ENCODE results near the gene SAMHD1.

SAMHD1 gene

GRCh38 chr20:36891211-36891610 is 60.3 kb downstream of the SAMHD1 start:
- H3K27ac Mint-ChIP-seq, result no peak overlapping the region
- H3K27me3 Mint-ChIP-seq (ENCODE audit: low read depth, poor library complexity), result peaks cover 10% of the 10 kb centered on the region
- H3K4me3 Mint-ChIP-seq, result no peak overlapping the region
- no peak for TF ChIP-seq CTCF (IDR thresholded peaks at IDR 0.05)
- no peaks in the 10 kb centered on the region for H3K9me3 Mint-ChIP-seq
- no peaks in the 10 kb centered on the region for H3K36me3 Mint-ChIP-seq (ENCODE audit: low read depth)
- DNase-seq, result no peak
- H3K4me1 Mint-ChIP-seq, result peaks cover 22% of the 10 kb centered on the region

GRCh38 chr20:36890586-36890985 is 60.9 kb downstream of the SAMHD1 start:
- TF ChIP-seq CTCF (IDR thresholded peaks at IDR 0.05), result no peak
- Mint-ChIP-seq H3K27ac (no peak overlapping the region), H3K4me1 (peaks cover 23% of the 10 kb centered on the region), H3K4me3 (no peak overlapping the region), H3K9me3 (no peaks in the 10 kb centered on the region), H3K27me3 (ENCODE audit: low read depth, poor library complexity) (peaks cover 10% of the 10 kb centered on the region), H3K36me3 (ENCODE audit: low read depth) (no peaks in the 10 kb centered on the region)
- DNase-seq, result no peak

GRCh38 chr20:36888880-36889516 is 62.5 kb downstream of the SAMHD1 start:
- H3K27me3 Mint-ChIP-seq (ENCODE audit: low read depth, poor library complexity), result peaks cover 10% of the 10 kb centered on the region

GRCh38 chr20:36887752-36888090 is 63.8 kb downstream of the SAMHD1 start:
- TF ChIP-seq CTCF (IDR thresholded peaks at IDR 0.05), result no peak
- Mint-ChIP-seq H3K27me3 (ENCODE audit: low read depth, poor library complexity) (peaks cover 16% of the 10 kb centered on the region), H3K4me1 (peaks cover 28% of the 10 kb centered on the region), H3K4me3 (peak overlapping the region; percentile 68), H3K36me3 (ENCODE audit: low read depth) (no peaks in the 10 kb centered on the region), H3K9me3 (no peaks in the 10 kb centered on the region), H3K27ac (peak overlapping the region; percentile 76)
- no peak for DNase-seq

More at GRCh38 chr20:36888880-36889516, 62.5 kb downstream of the SAMHD1 start:
- Mint-ChIP-seq H3K9me3 (no peaks in the 10 kb centered on the region), H3K27ac (no peak overlapping the region), H3K4me1 (peaks cover 28% of the 10 kb centered on the region), H3K36me3 (ENCODE audit: low read depth) (no peaks in the 10 kb centered on the region), H3K4me3 (no peak overlapping the region)
- no peak for TF ChIP-seq CTCF (IDR thresholded peaks at IDR 0.05)
- DNase-seq, result no peak

GRCh38 chr20:36886859-36887751 is 64.4 kb downstream of the SAMHD1 start:
- peak overlapping the region; percentile 68 for H3K4me3 Mint-ChIP-seq
- H3K27me3 Mint-ChIP-seq (ENCODE audit: low read depth, poor library complexity), result peaks cover 16% of the 10 kb centered on the region
- no peaks in the 10 kb centered on the region for H3K36me3 Mint-ChIP-seq (ENCODE audit: low read depth)
- DNase-seq, result peak; percentile 93
- H3K4me1 Mint-ChIP-seq, result peaks cover 28% of the 10 kb centered on the region
- H3K9me3 Mint-ChIP-seq, result no peaks in the 10 kb centered on the region
- peak; percentile 96 for TF ChIP-seq CTCF (IDR thresholded peaks at IDR 0.05)
- H3K27ac Mint-ChIP-seq, result peak overlapping the region; percentile 76
